GM18907 (cell line): ENCODE measurements around the gene L2HGDH.
A peak's percentile ranks its signal among the peaks of the same experiment; 100 is the strongest.

ENCODE experiments used
- ATAC-seq: cut with Tn5 transposase; IDR thresholded peaks from one replicate; pipeline ENCODE4 v1.9.1; 2021; ENCODE audit warnings: mild to moderate bottlenecking, moderate library complexity; ENCODE audit not compliant: unreplicated experiment

The L2HGDH gene

DNA sequence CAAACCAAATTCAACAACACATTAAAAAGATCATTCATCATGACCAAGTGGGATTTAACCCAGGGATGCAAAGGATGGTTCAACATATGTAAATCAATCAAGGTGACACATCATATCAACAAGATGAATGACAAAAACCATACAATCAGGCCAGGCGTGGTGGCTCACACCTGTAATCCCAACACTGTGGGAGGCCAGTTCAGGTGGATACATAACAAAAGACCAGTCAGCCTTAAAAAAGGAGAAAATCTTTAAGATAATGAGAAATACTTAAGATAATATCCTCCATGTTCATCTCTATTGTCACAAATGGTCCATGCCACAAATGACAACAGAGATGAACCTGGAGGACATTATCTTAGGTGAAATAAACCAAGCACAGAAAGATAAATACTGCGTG lies 12.4 kb downstream of the L2HGDH start:
- ATAC-seq = no peak

DNA sequence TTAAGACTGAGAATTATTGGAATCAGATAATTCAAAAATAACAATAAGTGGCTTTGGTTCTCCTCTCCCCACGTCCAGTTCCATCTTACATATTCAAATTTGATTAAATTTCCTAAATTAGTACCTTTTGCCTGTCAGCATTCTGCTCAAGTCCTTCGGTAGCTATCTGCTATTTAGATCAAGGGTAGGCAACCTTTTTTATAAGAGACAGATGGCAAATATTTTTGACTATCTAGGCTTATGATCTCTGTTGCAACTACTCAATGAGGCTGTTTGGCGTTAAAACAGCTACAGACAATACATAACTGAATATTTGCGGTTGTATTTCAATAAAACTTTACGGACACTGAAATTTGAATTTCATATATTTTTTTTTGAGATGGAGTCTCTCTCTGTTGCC lies 21.7 kb downstream of the L2HGDH start:
- ATAC-seq = no peak

DNA sequence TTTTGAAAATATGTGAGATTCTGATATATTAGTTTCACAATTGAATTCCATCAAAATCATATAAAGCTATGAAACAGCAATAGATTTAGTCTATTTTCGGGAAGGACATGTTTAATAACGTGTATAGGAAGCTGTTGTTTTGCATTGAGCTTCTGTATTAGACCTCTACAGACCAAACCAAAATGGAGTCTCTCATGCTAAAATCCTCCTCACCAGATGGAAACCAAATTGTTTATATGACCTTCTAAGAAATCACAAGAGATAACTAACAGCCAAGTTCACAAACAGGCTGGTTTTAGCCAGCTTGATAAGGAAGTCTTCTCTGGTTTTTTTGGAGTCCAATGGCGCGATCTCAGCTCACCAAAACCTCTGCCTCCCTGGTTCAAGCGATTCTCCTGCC lies 23.9 kb downstream of the L2HGDH start:
- no peak for ATAC-seq

DNA sequence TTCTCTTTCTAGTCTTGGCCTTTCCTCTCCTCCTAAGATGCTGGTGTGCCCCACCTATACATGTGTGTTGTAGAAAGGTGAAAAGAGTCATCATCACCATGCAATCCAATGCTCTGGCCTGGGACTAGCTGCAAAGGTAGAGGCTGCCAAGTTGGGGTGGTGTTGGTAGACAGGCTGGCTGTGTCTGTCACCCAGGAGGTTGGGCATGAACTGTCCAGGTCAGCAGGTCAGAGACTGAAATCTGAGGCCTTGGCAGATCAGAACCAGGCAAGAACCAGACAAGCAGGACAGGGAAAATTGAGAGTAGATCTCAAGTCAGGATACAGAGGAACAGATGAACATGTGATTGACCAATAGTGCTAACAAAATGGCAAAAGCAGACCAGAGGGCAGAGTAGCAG lies 26.2 kb downstream of the L2HGDH start:
- ATAC-seq = no peak

DNA sequence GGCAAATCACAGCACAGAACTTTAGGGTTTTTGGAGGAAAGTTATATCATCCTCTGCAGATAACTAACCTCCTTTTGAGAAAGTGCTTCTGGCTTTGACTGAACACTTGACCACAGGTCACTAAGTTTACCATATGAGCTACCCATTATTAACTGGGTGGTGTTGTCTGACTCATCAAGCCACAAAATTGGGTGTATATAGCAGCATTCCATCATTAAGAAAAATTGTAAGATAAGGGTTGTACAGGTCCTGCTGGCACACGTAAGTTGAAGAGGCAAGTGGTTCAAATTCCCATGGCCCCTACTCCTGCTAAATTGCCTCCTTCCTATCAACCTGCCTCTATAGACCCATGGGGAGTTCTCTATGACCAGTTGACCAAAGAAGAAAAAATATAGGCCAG lies 39.5 kb downstream of the L2HGDH start:
- ATAC-seq = no peak

DNA sequence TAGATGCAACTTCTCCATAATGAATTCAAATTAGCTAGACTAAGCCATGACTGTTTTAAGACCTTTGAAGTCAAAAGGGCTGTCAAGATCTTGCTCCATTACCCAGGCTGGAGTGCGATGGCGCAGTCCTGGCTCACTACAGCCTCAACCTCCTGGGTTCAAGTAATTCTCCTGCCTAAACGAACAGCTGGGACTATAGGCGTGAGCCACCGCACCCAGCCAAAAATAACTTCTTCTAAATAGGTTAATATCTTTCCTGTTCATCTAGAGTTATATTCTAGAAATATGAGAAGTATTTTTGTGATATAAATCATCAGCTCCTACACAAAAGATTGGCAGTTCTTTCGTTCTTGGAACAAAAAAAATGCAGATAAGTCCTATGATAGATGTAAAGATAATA lies 41.1 kb downstream of the L2HGDH start:
- ATAC-seq = no peak

DNA sequence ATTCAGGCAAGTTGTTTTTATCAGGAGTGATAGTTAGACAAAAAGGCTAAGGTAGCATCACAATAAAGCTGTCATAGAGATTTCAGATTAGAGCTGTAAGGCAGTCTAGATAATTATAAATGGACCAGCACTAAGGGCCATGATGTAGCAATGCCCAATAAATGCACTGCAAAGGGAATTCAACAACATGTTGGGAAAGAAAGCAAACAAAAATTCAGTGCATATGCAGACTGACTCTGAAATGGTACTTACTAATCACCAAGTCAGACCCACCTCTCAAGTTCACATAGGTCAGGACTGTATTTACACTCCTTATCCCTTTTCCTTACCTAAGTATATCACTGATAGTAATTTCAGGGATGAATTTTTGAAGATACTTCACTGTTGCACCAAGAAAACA lies 47.0 kb downstream of the L2HGDH start:
- no peak for ATAC-seq

DNA sequence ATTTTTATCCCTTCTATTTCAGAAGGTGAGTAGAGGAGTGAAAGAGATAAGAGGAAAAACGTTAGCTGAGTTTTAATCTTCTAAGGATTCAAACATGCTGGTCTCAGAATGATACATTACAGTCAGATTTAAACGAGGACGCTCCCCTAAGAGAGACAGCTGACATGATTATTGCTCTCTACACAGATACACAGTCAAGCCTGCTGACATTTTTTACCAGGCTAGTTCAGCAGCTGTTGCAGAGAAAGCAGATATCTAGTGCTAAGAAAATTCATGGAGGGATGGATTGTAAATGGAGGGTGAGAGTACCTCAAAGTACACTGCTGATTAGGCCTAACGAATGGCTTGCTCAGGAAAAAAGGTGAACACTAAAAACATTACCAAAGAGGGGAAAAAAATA lies 48.7 kb downstream of the L2HGDH start:
- no peak for ATAC-seq

DNA sequence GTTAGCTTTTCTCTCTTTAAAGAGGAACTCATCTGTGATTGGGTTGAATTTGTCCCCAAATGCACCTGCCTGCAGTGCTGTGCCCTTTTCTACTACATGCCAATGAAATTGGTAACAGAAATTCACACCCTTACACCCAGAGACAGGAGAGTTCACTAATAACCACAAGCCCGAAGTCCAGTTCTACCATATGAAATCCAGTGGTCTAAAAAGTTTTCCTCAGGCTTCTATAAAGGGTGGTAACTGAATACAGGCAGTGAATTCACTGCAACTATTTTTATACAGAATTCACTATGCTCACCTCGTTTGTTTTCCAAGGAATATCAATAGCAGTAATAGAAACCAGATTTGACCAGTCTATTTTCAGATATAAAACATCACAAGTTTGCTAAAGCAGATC lies 49.2 kb downstream of the L2HGDH start:
- no peak for ATAC-seq

DNA sequence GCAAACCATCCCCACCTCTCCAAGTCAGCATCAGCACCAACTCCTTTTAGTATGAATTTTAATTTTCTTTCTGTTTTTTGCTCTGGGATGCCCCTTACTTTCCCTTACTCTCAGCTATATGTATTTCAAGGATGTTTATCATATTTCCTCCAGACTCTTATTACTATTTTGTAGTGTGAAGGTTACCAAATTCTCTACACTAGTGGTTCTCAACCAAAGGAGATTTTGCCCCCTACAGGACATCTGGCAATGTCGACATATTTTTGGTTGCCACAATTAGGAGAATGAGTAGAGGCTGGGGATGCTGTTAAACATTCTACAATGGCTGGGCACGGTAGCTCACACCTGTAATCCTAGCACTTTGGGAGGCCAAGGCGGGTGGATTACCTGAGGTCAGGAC lies 51.5 kb downstream of the L2HGDH start:
- ATAC-seq = peak; percentile 49

DNA sequence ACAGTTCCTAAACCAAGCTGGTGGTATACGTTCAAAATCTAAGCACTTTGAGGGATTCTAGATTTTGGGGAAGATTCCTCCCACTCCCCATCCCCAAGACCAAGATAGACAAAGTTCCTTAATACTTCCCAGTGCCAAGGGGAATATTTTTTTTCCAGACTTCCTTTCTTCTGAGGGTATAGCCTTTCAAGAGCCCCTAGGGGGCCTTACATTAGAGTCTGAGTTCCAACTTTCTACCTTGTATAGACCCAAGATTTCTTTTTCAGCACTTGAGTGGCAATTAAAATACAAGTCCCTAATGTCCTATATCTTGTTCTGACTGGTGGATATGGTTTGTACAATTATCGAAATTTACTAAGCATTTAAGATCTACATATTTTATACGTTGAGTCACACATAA lies 52.0 kb downstream of the L2HGDH start:
- ATAC-seq = no peak

DNA sequence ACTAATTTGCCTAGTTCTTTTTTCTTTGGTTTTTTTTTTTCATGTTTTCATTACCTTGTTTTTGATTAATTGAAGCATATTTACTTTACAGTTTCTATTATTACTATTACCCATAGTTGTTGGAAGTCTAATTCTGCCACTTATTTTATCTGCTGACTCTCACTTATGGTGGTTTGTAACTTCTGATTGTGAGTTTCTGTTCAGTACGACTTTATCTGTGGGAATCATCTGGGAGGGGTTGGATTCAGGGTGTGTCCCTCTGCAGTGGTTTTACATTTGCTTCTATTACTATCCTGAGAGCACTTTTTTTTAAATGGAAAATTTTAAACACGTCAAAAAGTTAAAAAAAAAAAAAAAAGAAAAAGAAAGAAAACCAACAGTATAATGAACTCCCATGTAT lies 54.3 kb downstream of the L2HGDH start:
- ATAC-seq = no peak

DNA sequence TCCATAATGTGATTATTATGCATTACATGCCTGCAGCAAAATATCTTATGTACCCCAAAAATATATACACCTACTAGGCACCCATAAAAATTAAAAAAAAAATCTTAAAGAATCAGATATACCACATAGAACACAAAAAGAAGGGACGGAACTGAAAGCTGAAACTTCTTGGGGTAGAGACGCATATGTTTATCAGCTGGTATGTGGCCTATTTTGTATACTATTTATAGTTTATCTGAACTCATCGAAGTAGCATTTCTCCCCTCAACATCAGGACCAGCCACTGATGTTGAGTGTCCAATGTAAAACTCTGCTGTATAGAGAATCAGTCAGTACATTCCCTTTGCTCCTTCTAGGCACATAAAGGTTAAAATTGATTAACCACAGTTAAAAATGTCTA lies 57.8 kb downstream of the L2HGDH start:
- no peak for ATAC-seq

DNA sequence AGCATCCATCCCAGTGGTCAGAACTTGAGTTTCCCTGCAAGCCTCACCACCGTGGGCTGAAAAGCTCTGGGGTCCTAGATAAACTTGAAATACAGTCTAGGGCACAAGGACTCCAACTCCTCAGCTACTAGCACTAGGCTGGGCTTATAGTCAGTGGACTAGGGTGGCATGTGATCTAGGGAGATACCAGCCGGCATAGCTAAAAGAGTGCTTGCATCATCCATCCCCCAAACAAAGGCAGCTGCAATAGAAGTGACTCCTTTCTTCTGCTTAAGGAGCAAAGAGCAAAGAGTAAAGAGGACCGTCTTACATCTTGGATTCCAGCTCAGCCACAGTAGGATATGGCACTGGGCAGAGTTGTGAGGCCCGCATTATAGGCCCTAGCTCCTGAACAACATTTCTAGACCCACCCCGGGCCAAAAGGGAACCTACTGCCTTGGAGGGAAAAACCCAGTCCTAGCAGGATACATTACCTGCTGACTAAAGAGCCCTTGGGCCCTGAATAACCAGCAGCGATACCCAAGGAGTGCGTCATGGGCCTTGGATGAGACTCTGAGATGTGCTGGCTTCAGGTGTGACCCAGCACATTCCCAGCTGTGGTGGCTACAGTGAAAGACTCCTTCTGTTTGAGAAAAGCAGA lies 62.8 kb downstream of the L2HGDH start:
- ATAC-seq = no peak

DNA sequence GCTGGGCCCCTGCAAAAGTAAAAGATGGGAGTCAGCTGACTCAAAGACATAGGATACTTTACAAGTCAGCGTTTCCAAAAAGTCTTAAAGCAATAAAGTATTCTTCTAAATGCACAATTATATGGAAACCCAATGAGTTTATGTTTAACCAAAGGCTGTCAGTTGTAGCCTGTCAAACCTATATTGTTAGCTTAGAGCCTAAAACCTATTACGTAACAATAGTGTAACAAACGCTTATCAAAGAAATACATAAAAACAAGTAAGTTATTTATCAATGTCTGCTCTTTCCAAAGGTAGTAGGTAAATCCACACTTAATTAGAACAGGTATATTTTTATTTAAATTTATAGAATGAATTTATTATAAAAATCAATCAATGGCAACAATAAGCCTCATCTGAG lies 64.8 kb downstream of the L2HGDH start:
- ATAC-seq = no peak

DNA sequence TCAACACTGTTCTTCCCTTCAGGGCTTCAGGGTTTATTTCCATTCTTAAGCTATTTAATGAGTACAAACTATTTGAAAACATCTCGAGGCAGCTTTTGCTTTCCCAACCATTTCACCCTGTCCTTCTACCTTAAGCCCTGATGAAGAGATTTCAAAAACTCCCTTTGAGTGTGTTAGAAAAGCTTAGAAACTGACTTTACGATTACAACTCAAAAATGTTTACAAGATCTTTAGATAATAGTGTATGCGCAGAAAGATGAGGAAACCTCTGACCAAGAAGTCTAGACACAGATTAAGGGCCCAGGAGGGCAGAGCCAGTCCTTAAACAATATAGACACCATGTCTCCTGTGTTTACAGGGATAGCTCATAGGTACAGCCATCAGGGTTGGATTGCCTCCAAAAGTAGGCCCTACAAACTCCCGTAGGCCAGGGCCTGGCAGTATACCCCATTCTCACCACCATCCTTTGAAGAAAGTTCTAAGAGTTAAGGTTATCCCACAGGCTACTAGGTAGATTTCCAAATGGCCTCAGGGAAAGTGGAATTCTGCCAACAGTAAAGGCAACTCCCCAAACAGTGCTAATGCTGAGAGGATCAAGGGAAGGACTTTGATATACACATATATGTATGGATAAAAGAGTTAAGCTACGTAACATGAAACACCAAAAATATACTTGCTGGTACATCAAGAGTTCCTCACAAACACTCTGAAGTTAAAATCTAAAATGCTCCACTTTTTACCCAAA lies 69.3 kb downstream of the L2HGDH start:
- ATAC-seq = no peak

DNA sequence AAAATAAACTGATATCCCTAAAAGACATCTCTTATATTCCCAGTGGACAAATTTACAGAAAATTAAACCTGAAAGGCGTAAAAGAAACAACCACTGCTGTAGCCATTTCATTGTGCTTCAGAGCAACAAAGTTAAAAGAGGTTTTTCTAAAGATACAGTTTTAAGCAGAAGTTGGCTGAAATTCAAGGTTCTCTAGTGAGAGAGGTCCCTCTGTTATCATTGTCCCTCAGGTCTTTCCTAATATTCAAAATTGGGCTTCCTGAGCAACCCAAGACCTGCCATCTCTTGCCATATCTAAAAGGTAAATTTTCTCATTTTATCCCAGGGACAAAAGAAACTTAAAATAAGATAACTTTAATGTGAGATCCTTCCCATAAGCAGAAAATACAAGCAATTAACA lies 69.9 kb downstream of the L2HGDH start:
- ATAC-seq = no peak

DNA sequence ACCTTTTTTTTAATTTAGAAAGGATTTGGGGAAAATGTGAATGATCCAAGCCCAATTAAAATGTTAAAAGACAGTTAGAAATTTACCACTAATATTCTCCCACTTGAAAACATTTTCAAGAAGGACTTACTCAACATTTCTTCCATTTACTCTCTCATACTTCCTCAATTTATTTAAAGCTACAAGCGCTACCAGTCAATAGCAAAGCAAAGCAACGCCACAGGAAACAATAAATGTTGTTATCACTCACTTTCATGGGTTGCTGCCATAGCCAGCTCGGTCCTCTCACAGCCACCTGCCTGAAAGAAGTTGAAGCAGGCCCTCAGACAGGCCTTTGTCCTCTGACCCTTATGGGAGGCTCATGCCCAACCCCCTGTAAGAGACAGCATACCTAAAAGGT lies 74.6 kb downstream of the L2HGDH start:
- ATAC-seq = no peak

DNA sequence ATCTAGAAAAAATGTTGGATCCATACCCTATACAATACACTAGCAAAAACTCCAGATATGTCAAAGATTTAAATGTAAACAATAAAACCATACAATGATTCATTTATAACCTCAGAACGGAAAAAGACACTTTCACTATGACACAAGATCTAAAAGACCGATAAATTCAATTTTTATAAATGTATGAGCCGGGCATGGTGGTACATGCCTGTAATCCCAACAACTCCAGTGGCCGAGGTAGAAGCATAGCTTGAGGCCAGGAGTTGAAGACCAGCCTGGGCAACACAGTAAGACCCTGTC lies 78.1 kb downstream of the L2HGDH start:
- no peak for ATAC-seq

DNA sequence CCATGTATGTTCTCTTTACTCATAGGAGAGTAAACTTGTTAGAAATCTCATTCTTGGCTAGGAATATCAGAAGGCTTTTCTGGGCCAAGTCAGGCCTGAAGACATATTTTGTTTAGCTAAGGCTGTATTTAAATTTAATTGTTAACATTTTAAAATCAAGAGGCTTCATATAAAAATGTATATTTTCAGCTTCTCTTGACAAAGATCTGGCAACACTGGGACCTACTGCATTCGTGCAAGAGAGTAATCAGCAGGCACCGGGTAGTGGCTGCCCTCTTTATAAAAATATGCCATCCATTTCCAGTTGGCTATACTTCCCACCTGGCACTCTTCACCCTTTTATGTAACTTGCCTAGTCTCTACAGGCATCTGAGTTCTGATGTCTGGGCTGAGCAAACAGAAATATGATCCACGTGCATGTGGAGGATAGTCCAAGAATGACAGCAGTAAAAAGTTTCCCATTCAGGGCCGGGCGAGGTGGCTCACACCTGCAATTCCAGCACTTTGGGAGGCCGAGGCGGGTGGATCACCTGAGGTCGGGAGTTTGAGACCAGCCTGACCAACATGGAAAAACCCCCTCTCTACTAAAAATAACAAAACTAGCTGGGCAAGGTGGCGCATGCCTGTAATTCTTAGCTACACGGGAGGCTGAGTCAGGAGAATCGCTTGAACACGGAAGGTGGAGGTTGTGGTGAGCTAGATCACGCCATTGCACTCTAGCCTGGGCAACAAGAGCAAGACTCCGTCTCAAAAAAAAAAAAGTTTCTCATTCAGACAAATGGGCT lies 78.7 kb downstream of the L2HGDH start:
- ATAC-seq = no peak

DNA sequence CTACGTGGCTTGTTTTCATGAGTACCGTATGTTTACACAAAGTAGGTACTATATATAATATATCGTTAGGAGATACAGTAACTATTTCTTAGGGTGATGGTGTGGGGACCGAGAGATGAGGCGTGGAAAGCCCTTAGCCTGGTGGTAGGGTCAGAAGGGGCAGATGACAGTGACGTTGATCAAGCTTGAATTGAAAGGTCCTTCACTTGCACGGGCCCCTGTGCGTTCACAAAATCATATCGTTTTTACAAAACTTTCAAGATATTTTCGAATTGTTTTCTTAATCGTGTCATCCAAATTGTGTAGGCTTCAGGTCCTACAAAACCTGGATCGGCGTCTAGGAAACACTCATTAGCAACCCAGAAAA lies 79.8 kb downstream of the L2HGDH start:
- no peak for ATAC-seq

DNA sequence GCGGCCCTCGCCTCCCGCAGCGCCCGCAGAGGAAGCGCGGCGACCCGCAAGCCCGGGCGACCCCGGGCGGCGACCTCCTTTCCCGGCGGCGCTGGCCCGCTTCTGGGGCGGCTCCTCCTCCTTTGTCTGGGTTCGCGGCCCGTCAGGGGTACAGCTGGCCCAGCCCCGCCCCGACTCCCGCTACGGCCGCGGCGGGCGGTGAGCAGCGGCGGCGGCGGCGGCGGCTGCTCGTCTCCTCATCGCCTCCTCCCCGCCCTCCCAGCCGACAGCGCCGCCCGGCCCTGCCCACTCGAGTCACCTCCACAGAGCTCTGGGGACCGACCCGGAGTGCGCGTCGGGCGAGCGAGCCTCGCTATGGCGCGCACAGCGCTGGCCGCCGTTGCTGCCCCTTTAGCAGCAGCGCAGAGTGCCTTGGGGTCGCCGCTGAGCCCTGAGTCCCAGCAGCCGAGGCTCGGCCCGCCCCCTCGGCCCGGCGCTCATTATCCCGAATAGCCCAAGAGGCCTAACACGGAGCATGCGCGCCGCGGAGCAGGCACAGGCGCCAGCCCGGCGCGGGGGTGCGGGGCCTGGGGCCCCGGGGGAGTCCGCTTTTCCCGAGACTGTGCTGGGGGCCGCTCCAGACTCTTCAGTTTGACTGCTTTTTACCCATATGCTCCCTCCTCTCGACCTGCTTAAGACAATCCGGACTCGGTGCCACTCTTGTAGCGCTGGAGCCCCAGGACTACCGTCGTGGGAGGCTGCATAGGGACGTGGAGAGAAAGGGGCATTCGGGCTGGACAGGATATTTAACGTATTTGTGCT lies 80.4 kb downstream of the L2HGDH start, which contains the start of gene SOS2:
TSS of gene SOS2 (minus strand) at position 104 of the 801 bp plus-strand sequence. CDS start 295 bp downstream, outside the sequence.
- ATAC-seq = peak; percentile 88
